HG03097 (cell line): ENCODE data around the gene CENPL.
"Not testable (repeated sequence)": the region's sequence is repeated elsewhere in the genome, so short reads cannot be mapped to it uniquely, and the experiment has no call there.

Experiments
- ATAC-seq: cut with Tn5 transposase; IDR thresholded peaks from one replicate; pipeline ENCODE4 v1.9.1; 2021; ENCODE audit not compliant: unreplicated experiment, low FRiP score

CENPL gene

GRCh38 chr1:173824315-173825081 lies at the start of gene CENPL, which contains the start of gene DARS2:
CENPL (minus strand) TSS chr1:173824883; CDS start chr1:173811299, 13,584 bp downstream.
DARS2 (plus strand) TSS chr1:173824673; CDS start chr1:173825230, 557 bp downstream.
- ATAC-seq, result peak; percentile 89

DNA sequence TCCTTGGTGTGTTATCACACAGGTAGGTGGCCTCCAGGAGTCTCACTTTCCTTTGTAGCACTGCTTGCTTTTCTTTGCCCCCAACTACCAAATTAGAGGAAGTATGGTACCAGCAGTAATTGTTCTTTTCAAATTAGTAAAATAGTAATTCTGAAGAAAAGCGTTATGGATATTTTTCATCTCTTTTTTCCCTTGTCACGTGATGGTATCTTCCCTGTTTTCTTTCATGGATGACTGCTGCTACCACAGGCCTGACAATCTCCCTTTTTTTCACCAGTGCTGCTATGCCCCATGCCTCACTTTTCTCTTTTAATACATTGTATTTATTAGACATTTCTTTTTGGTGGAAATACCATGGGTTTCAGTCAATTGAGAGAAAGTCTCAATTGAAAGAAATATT lies 46.8 kb upstream of the CENPL start:
- ATAC-seq, result no peak

DNA sequence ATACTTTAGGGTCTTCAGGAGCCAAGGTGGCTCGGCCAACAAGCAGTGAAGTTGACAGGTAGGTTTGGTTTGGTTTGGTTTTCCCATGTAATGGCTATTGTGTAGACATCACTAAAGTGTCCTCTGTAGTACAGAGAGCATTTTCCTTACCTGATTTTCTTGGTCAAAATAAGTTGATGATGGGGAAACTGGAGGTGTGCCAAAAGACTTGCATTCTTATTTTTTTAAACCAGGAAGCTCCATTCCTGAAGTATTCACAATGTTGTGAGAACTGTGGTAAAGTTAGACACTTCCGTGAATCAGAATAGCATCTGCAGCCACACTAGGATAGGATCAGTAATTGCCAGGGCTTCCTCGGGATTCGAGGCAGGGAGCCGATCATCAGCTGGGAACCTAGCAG lies 46.4 kb upstream of the CENPL start:
- ATAC-seq, result no peak

- no peak for ATAC-seq
Observed at GRCh38 chr1:173870252-173871075, 45.8 kb upstream of the CENPL start.

- ATAC-seq, result no peak
Observed at GRCh38 chr1:173869021-173869359, 44.3 kb upstream of the CENPL start.

GRCh38 chr1:173868266-173869020 lies 43.8 kb upstream of the CENPL start, which contains the start of gene ZBTB37:
ZBTB37 (plus strand) TSS chr1:173868380; CDS start chr1:173870226, 1,846 bp downstream.
- peak; percentile 57 for ATAC-seq

DNA sequence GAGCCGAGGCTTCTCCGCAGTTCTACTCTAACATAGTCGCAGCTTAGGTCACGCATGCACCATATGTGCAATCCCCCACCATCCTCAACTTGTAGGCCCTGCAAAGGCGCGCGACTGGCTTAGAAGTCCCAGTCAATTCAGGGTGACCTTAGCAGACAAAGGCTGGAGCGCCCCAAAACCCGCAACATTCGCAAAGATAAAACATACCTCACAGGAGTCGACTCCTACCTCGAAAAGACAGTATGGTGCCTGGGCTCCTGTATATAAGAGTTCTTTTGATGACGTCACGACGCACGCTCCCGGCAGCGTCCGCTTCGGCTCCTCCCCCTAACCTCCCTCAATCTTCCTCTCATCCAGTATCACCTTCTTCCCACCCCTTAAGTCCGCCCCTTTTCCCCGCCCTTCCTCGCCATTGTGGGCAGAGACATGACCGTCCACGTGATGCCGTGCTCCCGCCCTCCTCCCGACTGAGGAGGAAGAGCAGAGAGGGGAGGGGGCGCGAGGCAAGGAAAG lies 43.1 kb upstream of the CENPL start, which contains the start of gene GAS5:
Gene GAS5, minus strand, starts transcription at position 237 of the 513 bp plus-strand sequence.
- peak; percentile 71 for ATAC-seq

GRCh38 chr1:173867141-173867752 lies 42.6 kb upstream of the CENPL start:
- no peak for ATAC-seq

DNA sequence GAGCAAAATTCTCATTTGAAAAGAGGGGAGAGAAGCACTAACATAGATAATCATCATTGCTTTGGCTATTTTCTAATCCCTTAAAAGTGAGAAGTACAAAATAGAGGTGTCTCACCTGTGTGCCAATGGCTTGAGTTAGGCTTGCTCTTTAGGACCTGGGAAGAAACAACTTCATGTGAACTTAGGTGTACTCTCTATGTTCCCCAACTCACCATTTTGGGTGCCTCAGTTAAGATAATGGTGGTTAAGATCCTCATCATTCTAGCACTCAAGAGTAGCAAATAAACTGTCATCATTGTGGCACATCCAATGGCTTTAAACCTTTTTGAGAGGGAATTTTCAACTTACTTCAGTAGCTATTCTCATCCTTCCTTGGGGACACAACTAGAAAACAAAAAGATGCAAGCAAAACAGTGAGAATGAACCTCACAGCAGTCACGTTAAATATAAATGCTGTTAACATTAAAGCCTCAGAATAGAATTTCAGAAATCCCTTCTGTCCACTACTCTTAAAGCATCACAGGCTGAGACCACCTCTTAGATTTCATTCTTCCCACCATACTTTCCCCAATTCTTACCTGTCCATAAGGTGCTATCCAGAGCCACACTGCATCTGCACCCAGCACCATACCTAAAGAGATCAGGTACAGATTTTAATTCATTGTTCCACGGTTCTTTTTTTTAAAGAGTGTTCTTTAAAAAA lies 41.9 kb upstream of the CENPL start:
- no peak for ATAC-seq

DNA sequence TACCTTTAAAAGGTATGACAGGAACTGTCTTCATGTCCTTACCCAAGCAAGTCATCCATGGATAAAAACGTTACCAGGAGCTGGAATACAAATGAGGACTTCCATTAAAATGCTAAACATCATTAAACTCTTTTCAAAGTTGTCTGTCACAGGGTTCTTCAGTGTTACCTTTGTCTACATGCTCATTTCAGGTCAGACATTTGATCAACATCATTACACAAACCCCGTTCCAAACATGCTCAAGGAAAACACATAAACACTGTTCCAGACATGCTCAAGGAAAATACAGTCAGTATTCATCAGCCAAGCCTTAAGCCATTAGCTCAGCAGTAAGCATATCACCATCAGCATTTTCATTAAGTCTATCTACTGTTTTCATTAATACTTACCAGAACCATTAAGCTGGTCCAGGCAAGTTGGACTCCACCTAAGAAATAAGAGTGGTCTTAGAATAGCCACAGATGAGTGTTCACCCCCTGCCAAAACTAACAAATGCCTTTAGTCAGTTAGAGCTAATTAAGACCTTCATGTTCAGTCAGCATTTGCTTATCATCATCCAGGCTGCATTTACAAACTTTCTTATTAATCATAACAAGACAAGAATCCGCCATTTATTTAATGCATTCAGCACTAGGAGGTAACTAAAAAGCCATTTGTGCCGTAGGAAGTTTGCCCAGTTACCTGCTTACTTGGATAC lies 40.9 kb upstream of the CENPL start:
- ATAC-seq, result no peak

GRCh38 chr1:173864179-173864867 lies 39.6 kb upstream of the CENPL start:
- no peak for ATAC-seq

- no peak for ATAC-seq
Observed at GRCh38 chr1:173863224-173864161, 38.8 kb upstream of the CENPL start.

DNA sequence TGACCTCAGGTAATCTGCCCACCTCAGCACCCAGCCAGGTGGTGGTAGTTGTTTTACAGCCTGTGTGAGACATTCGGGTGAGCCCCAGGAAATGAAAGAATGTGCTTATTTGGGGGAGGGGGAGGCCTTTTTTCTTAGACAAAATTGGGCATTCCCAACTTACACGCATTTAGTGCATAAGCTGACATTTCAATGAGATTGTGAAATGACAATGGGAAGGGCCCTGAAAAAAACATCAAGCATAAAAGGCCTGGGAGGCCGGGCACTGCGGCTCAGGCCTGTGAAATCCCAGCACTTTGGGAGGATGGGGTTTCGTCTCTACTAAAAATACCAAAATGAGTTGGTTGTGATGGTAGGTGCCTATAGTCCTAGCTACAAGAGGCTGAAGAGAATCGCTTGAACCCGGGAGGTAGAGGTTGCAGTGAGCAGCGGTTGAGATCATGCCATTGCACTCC lies 38.1 kb upstream of the CENPL start:
- no peak for ATAC-seq

DNA sequence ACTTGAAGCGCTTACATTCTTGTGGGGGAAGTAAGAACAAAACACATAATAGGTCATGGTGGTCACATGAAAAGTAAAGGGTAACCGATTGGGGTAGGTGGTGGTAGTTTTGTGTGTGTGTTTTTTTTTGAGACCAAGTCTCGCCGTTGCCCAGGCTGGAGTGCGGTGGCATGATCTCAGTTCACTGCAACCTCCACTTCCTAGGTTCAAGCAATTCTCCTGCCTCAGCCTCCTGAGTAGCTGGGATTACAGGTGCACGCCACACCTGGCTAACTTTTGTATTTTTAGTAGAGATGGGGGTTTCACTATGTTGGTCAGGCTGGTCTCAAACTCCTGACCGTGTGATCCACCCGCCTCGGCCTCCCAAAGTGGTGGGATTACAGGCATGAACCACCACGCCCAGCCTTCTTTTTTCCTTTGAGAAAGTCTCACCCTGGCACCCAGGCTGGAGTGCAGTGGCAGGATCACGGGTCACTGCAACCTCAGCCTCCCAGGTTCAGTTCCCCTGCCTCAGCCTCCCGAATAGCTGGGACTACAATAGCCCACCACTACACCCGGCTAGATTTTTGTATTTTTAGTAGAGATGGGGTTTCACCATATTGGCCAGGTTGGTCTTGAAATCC lies 37.6 kb upstream of the CENPL start:
- ATAC-seq, result not testable (repeated sequence)

- no peak for ATAC-seq
Observed at GRCh38 chr1:173861731-173862145, 37.1 kb upstream of the CENPL start.

DNA sequence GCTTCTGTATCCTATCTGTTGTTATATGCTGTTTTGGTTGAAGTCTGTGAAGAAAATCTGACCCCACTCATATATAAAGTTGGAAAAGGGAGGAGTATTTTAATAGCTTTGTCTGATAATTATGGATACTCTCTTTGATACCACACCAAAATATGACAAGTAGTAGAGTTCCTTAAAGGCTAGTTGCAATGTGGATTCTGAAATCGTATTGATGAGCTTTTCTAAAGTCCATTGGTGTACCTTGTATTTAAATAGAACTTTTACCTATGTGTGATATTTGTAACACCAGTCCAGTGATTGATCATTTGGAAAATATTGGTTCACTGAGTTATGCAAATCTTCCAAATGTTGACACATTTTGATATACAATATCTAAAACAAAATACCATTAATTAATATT lies 35.4 kb upstream of the CENPL start:
- no peak for ATAC-seq

- ATAC-seq, result not testable (repeated sequence)
Observed at GRCh38 chr1:173859547-173859946, 34.9 kb upstream of the CENPL start.
